ENCODE measurements around the gene DRD4. TPM values are rescaled to one million over a fixed set of nuclear protein-coding genes. Genes with fewer than 3 reads are reported as not detected.

The DRD4 gene
- total and polyA plus RNA-seq, 2 experiments from 2014 or later = 1.1 TPM; not detected in 1

DNA sequence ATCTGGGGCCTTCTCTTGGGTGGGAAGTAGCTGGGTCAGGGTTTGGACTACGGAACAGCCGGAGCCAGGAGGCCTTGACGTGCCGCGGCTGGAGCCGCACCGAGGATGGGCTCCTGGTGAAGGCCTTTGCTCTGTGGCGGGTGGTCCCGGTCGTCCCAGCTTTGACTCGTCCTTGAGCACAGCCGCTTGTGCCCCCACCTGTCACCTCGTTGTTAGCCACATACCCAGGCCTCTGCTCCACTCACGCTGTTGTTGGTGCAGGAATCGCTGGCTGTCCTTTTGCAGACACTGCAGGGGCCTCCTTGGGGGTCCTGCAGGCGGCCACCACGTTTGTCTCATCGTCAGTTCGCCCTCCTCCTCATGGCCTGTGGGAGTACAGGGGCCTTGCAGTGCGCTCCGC lies 43.7 kb upstream of the DRD4 start:
- no peak for DNase-seq (ENCODE audit: low spot score)
- peaks cover 6% of the 10 kb centered on the region for H3K4me1 ChIP-seq (ENCODE audit: insufficient read depth)
- WGBS (ENCODE audit: low lambda C conversion rate, missing lambda C conversion rate) = 95% methylated on average over 21 of the region's 21 CpGs
- no peaks in the 10 kb centered on the region for H3K27me3 ChIP-seq
- H3K36me3 ChIP-seq (replicated peaks; ENCODE audit: insufficient read depth, low read depth) = no peaks in the 10 kb centered on the region
- H3K9me2 ChIP-seq (replicated peaks; ENCODE audit: insufficient read depth) = no peaks in the 10 kb centered on the region
- H3K4me3 ChIP-seq = no peak overlapping the region
- peaks cover 56% of the 10 kb centered on the region for H3K79me2 ChIP-seq
- no peak overlapping the region for H3K4me2 ChIP-seq
- peaks cover 18% of the 10 kb centered on the region for H4K20me1 ChIP-seq (ENCODE audit: insufficient read depth, poor library complexity, severe bottlenecking)
- H3K27ac ChIP-seq = no peak overlapping the region
- no peaks in the 10 kb centered on the region for H3K9me3 ChIP-seq (ENCODE audit: low read depth)
- H2AFZ ChIP-seq = no peak overlapping the region
- TF ChIP-seq, protein P1, sequence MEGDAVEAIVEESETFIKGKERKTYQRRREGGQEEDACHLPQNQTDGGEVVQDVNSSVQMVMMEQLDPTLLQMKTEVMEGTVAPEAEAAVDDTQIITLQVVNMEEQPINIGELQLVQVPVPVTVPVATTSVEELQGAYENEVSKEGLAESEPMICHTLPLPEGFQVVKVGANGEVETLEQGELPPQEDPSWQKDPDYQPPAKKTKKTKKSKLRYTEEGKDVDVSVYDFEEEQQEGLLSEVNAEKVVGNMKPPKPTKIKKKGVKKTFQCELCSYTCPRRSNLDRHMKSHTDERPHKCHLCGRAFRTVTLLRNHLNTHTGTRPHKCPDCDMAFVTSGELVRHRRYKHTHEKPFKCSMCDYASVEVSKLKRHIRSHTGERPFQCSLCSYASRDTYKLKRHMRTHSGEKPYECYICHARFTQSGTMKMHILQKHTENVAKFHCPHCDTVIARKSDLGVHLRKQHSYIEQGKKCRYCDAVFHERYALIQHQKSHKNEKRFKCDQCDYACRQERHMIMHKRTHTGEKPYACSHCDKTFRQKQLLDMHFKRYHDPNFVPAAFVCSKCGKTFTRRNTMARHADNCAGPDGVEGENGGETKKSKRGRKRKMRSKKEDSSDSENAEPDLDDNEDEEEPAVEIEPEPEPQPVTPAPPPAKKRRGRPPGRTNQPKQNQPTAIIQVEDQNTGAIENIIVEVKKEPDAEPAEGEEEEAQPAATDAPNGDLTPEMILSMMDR (IDR thresholded peaks at IDR 0.05; ENCODE audit: poor library complexity) = no peak
- TF ChIP-seq EZH2 (IDR thresholded peaks at IDR 0.05; ENCODE audit: borderline replicate concordance) (no peak), EZH2phosphoT487 (IDR thresholded peaks at IDR 0.05; ENCODE audit: low read depth, severe bottlenecking, unreplicated experiment) (no peak)

DNA sequence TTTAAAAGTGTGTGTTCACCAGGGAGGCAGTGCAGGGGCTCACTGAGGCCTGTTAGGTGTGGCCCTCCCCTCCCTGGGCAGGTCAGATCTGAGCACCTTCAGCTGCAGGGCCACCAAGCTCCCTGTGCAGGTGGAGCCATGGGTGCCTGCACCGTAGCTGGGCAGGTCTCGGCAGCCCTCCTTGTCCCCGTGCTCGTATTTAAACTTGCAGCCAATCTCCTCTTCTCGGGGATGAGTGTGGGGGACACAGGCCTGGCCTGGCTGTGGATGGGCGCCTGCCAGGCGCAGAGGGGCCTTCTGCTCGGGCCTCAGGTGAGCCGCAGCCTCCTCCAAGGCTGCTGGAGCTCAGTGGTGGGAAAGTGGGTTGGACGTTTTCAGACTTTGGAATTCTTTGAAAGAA lies 41.7 kb upstream of the DRD4 start:
- Histone ChIP-seq H2AFZ (no peak overlapping the region), H3K4me1 (ENCODE audit: insufficient read depth) (no peaks in the 10 kb centered on the region), H3K27me3 (no peaks in the 10 kb centered on the region), H3K36me3 (replicated peaks; ENCODE audit: insufficient read depth, low read depth) (no peaks in the 10 kb centered on the region), H3K79me2 (peaks cover 40% of the 10 kb centered on the region), H3K9me3 (ENCODE audit: low read depth) (no peaks in the 10 kb centered on the region), H3K9me2 (replicated peaks; ENCODE audit: insufficient read depth) (no peaks in the 10 kb centered on the region), H3K4me3 (no peak overlapping the region), H4K20me1 (ENCODE audit: insufficient read depth, poor library complexity, severe bottlenecking) (peaks cover 8% of the 10 kb centered on the region), H3K27ac (no peak overlapping the region), H3K4me2 (no peak overlapping the region)
- TF ChIP-seq EZH2phosphoT487 (IDR thresholded peaks at IDR 0.05; ENCODE audit: low read depth, severe bottlenecking, unreplicated experiment) (no peak), EZH2 (IDR thresholded peaks at IDR 0.05; ENCODE audit: borderline replicate concordance) (no peak)
- TF ChIP-seq, protein P1 (IDR thresholded peaks at IDR 0.05; ENCODE audit: poor library complexity) = no peak
- 96% methylated on average over 10 of the region's 10 CpGs for WGBS (ENCODE audit: low lambda C conversion rate, missing lambda C conversion rate)
- DNase-seq (ENCODE audit: low spot score) = no peak

DNA sequence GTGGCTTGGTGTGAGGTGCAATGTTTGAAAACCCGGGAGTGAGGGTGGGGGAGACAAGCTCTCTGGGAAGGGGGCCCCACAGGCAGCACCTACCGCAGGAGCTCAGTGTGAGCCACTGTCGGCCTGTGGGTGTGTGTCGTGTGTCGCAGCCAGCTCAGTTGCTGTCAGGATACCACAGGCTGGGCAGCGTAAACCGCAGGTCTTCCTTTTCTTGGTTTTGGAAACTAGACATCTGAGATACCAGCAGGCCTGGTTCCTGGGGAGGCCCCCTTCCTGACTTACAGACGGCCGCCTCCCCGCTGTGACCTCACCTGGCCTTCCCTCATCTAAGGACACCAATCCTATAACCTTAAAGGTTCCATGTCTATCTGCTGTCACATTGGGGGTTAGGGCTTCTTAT lies 40.7 kb upstream of the DRD4 start:
- H3K36me3 ChIP-seq (replicated peaks; ENCODE audit: insufficient read depth, low read depth) = no peaks in the 10 kb centered on the region
- 95% methylated on average over 10 of the region's 10 CpGs for WGBS (ENCODE audit: low lambda C conversion rate, missing lambda C conversion rate)

More for the DNA sequence above, 40.7 kb upstream of the DRD4 start:
- TF ChIP-seq EZH2phosphoT487 (IDR thresholded peaks at IDR 0.05; ENCODE audit: low read depth, severe bottlenecking, unreplicated experiment) (no peak), EZH2 (IDR thresholded peaks at IDR 0.05; ENCODE audit: borderline replicate concordance) (no peak)
- TF ChIP-seq, protein P1 (IDR thresholded peaks at IDR 0.05; ENCODE audit: poor library complexity) = no peak
- H3K79me2 ChIP-seq = peaks cover 30% of the 10 kb centered on the region
- H4K20me1 ChIP-seq (ENCODE audit: insufficient read depth, poor library complexity, severe bottlenecking) = peaks cover 6% of the 10 kb centered on the region
- no peaks in the 10 kb centered on the region for H3K27me3 ChIP-seq
- no peak overlapping the region for H3K27ac ChIP-seq
- no peak for DNase-seq (ENCODE audit: low spot score)
- H3K4me1 ChIP-seq (ENCODE audit: insufficient read depth) = no peaks in the 10 kb centered on the region
- no peak overlapping the region for H2AFZ ChIP-seq
- H3K9me2 ChIP-seq (replicated peaks; ENCODE audit: insufficient read depth) = no peaks in the 10 kb centered on the region
- no peak overlapping the region for H3K4me3 ChIP-seq
- no peak overlapping the region for H3K4me2 ChIP-seq
- no peaks in the 10 kb centered on the region for H3K9me3 ChIP-seq (ENCODE audit: low read depth)
